ENCODE measurements around the gene MSI2.

DNA sequence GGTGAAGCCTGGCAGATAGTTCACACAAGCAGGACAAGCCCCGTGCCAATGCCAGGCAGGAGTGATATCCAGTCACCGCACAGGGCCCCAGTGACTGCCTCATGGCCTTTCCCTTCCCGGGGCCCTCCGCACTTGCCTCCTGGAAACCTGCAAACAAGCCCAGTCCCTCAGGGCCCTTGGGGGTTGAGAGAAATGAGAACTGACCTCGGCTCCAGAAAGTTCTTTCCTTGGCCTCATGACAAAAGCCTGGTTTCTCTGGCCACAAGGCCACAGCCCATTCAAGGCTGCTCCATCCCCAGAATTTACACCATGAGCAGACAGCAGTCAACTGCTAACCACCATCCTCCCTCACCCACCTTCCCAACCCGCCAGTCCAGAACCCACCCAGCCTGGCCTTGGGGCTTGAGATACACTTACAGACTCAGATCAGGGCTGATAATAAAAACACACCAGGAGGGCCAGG, 411.2 kb downstream of the MSI2 start:
- TF ChIP-seq, protein P1, sequence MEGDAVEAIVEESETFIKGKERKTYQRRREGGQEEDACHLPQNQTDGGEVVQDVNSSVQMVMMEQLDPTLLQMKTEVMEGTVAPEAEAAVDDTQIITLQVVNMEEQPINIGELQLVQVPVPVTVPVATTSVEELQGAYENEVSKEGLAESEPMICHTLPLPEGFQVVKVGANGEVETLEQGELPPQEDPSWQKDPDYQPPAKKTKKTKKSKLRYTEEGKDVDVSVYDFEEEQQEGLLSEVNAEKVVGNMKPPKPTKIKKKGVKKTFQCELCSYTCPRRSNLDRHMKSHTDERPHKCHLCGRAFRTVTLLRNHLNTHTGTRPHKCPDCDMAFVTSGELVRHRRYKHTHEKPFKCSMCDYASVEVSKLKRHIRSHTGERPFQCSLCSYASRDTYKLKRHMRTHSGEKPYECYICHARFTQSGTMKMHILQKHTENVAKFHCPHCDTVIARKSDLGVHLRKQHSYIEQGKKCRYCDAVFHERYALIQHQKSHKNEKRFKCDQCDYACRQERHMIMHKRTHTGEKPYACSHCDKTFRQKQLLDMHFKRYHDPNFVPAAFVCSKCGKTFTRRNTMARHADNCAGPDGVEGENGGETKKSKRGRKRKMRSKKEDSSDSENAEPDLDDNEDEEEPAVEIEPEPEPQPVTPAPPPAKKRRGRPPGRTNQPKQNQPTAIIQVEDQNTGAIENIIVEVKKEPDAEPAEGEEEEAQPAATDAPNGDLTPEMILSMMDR (IDR thresholded peaks at IDR 0.05), result no peak
- no peak for TF ChIP-seq POLR2A (IDR thresholded peaks at IDR 0.05)
